Endothelial cell of umbilical vein (primary cell): ENCODE measurements around the gene PAX9. TPM values are rescaled to one million over a fixed set of nuclear protein-coding genes. Genes with fewer than 3 reads are reported as not detected.

ENCODE experiments used
- BruUV-seq: library from RNA; stranded (reverse); fragments of 400-500 nt; replicated peaks from 2 replicates; lab custom pipeline; 2021; lab: Mats Ljungman, UMichigan
- CTCF ChIA-PET: fragments of 300-600, 350-600 bp; sonication (Branson Sonifier 250); formaldehyde crosslinking; loops from one replicate; lab custom pipeline; 2021; ENCODE audit warnings: antibody characterized with exemption, inconsistent platforms; lab: Charles Lee
- POLR2A ChIA-PET: fragments of 300-600, 350-600 bp; sonication (Branson Sonifier 250); formaldehyde crosslinking; loops from one replicate; lab custom pipeline; 2021; ENCODE audit warnings: antibody characterized with exemption, inconsistent platforms; lab: Charles Lee
- DNase-seq: peaks from one replicate; pipeline ENCODE4 v3.0.0-alpha.2; 2011; ENCODE audit warnings: low read depth, low spot score
- FAIRE-seq: peaks from 2 replicates; lab custom pipeline; 2011; peaks lifted over from hg19 to GRCh38; lab: Jason Lieb, UNC
- H2AFZ ChIP-seq: 2 replicates; pipeline ENCODE4 v1.6.0; 2012; ENCODE audit warnings: low read depth, low read length, control low read depth, inconsistent platforms
- H3K27ac ChIP-seq: 2 replicates; pipeline ENCODE4 v1.5.1; 2011; ENCODE audit warnings: low read depth, mild to moderate bottlenecking, control low read depth, low read length, moderate library complexity; ENCODE audit not compliant: insufficient read depth
- H3K27me3 ChIP-seq, 2 experiments: 2 replicates each; pipeline versions ENCODE4 v1.6.0 to v1.6.1; 2011; ENCODE audit warnings: low read length in 2 of 2, mixed read lengths in 1 of 2; ENCODE audit not compliant: control insufficient read depth in 2 of 2, insufficient read depth in 2 of 2
- H3K36me3 ChIP-seq, 2 experiments: 2 replicates in 1 of 2; 3 replicates in 1 of 2; pipeline ENCODE4 v1.5.1; 2011; ENCODE audit warnings: low read length in 2 of 2, mild to moderate bottlenecking in 1 of 2, moderate library complexity in 1 of 2; ENCODE audit not compliant: control insufficient read depth in 2 of 2, insufficient read depth in 2 of 2; ENCODE audit errors: extremely low read depth in 1 of 2
- H3K4me1 ChIP-seq: 3 replicates; pipeline ENCODE4 v1.5.1; 2011; ENCODE audit warnings: mild to moderate bottlenecking, low read length; ENCODE audit not compliant: control insufficient read depth, insufficient read depth; ENCODE audit errors: extremely low read depth
- H3K4me2 ChIP-seq: 2 replicates; pipeline ENCODE4 v1.6.1; 2011; ENCODE audit warnings: low read length, control low read depth, mixed read lengths; ENCODE audit not compliant: insufficient read depth
- H3K4me3 ChIP-seq, 3 experiments: fragments of 200-600 bp in 1 of 3; sonication (generic), shearing (Covaris generic) in 1 of 3; replicated peaks in 1 of 3; 2 replicates each; pipeline ENCODE4 v1.5.1; 2011 to 2016; ENCODE audit warnings: control low read depth in 3 of 3, low read length in 3 of 3, mild to moderate bottlenecking in 2 of 3, inconsistent platforms in 1 of 3, low read depth in 1 of 3, moderate library complexity in 1 of 3; ENCODE audit not compliant: insufficient read depth in 1 of 3
- H3K79me2 ChIP-seq: 2 replicates; pipeline ENCODE4 v1.6.0; 2012; ENCODE audit warnings: low read length, inconsistent platforms; ENCODE audit not compliant: control insufficient read depth, insufficient read depth
- H3K9ac ChIP-seq: replicated peaks from 2 replicates; pipeline ENCODE3; 2011; ENCODE audit warnings: low read length, control low read depth; ENCODE audit not compliant: insufficient read depth; ENCODE audit errors: extremely low read depth
- H3K9me1 ChIP-seq: replicated peaks from 3 replicates; pipeline ENCODE4 v1.6.0; 2011; ENCODE audit warnings: mild to moderate bottlenecking, low read length; ENCODE audit not compliant: control insufficient read depth, insufficient read depth; ENCODE audit errors: extremely low read depth
- H3K9me3 ChIP-seq: replicated peaks from 2 replicates; pipeline ENCODE4 v1.5.1; 2012; ENCODE audit warnings: low read length, inconsistent platforms; ENCODE audit not compliant: control insufficient read depth, insufficient read depth
- H4K20me1 ChIP-seq: replicated peaks from 2 replicates; pipeline ENCODE3; 2011; ENCODE audit warnings: mild to moderate bottlenecking, low read length; ENCODE audit not compliant: control insufficient read depth, insufficient read depth; ENCODE audit errors: extremely low read depth
- EZH2 ChIP-seq: IDR thresholded peaks from 2 replicates; pipeline ENCODE4 v1.6.1; 2012; ENCODE audit warnings: borderline replicate concordance, low read depth, mild to moderate bottlenecking, moderate library complexity, low read length, inconsistent platforms; ENCODE audit not compliant: severe bottlenecking
- FOS ChIP-seq: IDR thresholded peaks from 2 replicates; pipeline ENCODE4 v1.6.1; 2011; ENCODE audit warnings: mild to moderate bottlenecking, low read length, moderate library complexity, borderline replicate concordance; ENCODE audit not compliant: insufficient read depth
- GATA2 ChIP-seq: IDR thresholded peaks from 2 replicates; pipeline ENCODE4 v1.7.0; 2011; ENCODE audit warnings: low read depth, mild to moderate bottlenecking, moderate library complexity, mixed read lengths, low read length; ENCODE audit not compliant: insufficient read length, insufficient read depth
- JUN ChIP-seq: IDR thresholded peaks from 2 replicates; pipeline ENCODE4 v1.6.1; 2011; ENCODE audit warnings: borderline replicate concordance, low read depth; ENCODE audit not compliant: insufficient read length, insufficient read depth
- MAX ChIP-seq: IDR thresholded peaks from 2 replicates; pipeline ENCODE4 v1.6.1; 2011; ENCODE audit not compliant: insufficient read depth, insufficient read length
- MYC ChIP-seq: IDR thresholded peaks from one replicate; pipeline ENCODE4 v1.6.1; 2011; ENCODE audit warnings: mild to moderate bottlenecking, low read depth, low read length
- POLR2A ChIP-seq: IDR thresholded peaks from 2 replicates; pipeline ENCODE4 v1.6.1; 2012; ENCODE audit warnings: low read depth, mild to moderate bottlenecking, control low read depth, low read length
- POLR2AphosphoS5 ChIP-seq: IDR thresholded peaks from 2 replicates; pipeline ENCODE4 v1.6.1; 2012; ENCODE audit warnings: low read depth, mild to moderate bottlenecking, control low read depth, low read length, moderate library complexity; ENCODE audit not compliant: insufficient read depth
- dilution Hi-C: fragments of 300-500 bp; cut with MboI; formaldehyde crosslinking; loops from one replicate; pipeline ENCODE4 v1.15.0; 2019; ENCODE audit warnings: low sequenced_read_pairs; ENCODE audit not compliant: extremely low pct_ligation_motif_present
- intact Hi-C: fragments of 100-400 bp; cut with micrococcal nuclease; formaldehyde crosslinking; loops from one replicate; pipeline ENCODE4 v1.10.0; 2022
- polyA plus RNA-seq, 4 experiments: library from polyadenylated mRNA; depleted of rRNA in 3 of 4; stranded (reverse) in 3 of 4; unstranded in 1 of 4; fragments of >200 nt; gene quantifications; 2 replicates each; pipeline versions ENCODE4 v1.2.1 to v1.2.3, GENCODE V29; 2011 to 2012; ENCODE audit warnings: missing spikeins in 1 of 4
- total RNA-seq: library from RNA; stranded (reverse); gene quantifications from 2 replicates; pipeline ENCODE4 v1.2.3, GENCODE V29; 2021
- TF ChIP-seq, protein P1 (sequence below), 2 donors: IDR thresholded peaks; 1 replicate in 1 of 2; 2 replicates in 1 of 2; pipeline ENCODE4 v1.5.1; 2011; ENCODE audit warnings: low read length in 2 of 2, mild to moderate bottlenecking in 2 of 2, moderate library complexity in 2 of 2, control low read depth in 1 of 2, inconsistent platforms in 1 of 2, low read depth in 1 of 2; ENCODE audit not compliant: insufficient read depth in 1 of 2; ENCODE audit errors: extremely low read depth in 1 of 2

Gene PAX9
- total and polyA plus RNA-seq, 2 donors (not counting 3 experiments of a cell fraction or from before 2014, with no cell fraction given), result 0.37 to 0.44 TPM

DNA sequence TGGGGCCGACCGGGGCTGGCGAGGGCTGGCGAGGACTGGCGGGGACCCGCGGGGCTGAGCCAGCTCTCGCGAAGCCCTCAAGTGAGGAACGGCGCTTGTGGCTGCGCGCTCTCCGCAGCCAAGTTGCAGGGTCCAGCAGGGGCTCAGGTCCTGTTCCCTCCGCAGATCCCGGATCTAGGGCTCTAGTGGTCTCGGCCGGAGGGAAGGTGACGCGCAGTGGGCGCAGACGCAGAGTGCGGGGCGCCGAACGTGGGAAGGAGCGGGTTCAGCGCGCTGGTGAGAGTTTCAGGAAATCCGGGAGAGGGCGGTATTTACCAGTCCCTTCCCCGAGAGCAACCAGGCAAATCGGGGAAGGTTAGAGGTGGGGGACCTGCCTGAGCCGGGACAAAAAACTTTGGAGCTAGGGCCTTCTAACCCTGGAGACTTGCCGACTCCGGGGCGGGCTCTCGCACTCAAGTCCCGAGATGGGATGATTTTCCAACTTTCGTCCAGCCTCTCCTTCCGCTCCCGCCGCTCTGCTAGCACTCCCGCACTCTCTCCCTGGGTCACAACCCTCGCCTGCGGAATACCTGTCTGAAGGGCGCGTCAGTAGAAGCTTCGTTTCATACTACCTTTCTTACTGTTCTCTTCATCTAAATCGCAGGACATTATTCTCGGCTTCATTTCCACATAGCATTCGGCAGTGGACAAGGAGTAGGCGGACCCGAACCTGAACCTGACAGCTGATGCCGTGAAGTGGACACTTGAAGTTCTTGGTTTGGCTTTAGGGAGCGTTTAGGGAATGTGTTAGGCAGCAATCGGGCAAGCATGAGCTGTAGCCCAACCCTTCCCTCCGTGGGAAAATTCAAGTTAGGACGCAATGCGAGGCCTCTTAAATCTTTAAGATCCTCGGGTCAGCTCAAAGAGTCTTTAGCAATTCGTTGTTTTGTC, 13.6 kb upstream of the PAX9 start:
- FAIRE-seq (peak; percentile 26), DNase-seq (peak; percentile 40)
- Histone ChIP-seq H2AFZ (peak overlapping the region; percentile 83), H3K4me2 (peak overlapping the region; percentile 31), H4K20me1 (peaks cover 3% of the 10 kb centered on the region), H3K79me2 (no peaks in the 10 kb centered on the region), H3K4me3 (peak overlapping the region in 2 of 3 experiments; percentile 31 to 35), H3K27ac (no peak overlapping the region), H3K9ac (no peak overlapping the region), H3K9me3 (no peaks in the 10 kb centered on the region), H3K27me3 (peaks cover 59 to 91% of the 10 kb centered on the region in 2 experiments), H3K4me1 (peaks cover 10% of the 10 kb centered on the region), H3K36me3 (no peaks in the 10 kb centered on the region), H3K9me1 (no peaks in the 10 kb centered on the region)
- dilution Hi-C loops, result loop anchor here (10.0 kb wide), 1 partner anchor 507 kb away; no protein-coding TSS in a partner anchor
- TF ChIP-seq, protein P1, sequence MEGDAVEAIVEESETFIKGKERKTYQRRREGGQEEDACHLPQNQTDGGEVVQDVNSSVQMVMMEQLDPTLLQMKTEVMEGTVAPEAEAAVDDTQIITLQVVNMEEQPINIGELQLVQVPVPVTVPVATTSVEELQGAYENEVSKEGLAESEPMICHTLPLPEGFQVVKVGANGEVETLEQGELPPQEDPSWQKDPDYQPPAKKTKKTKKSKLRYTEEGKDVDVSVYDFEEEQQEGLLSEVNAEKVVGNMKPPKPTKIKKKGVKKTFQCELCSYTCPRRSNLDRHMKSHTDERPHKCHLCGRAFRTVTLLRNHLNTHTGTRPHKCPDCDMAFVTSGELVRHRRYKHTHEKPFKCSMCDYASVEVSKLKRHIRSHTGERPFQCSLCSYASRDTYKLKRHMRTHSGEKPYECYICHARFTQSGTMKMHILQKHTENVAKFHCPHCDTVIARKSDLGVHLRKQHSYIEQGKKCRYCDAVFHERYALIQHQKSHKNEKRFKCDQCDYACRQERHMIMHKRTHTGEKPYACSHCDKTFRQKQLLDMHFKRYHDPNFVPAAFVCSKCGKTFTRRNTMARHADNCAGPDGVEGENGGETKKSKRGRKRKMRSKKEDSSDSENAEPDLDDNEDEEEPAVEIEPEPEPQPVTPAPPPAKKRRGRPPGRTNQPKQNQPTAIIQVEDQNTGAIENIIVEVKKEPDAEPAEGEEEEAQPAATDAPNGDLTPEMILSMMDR (IDR thresholded peaks at IDR 0.05; ENCODE audit: extremely low read depth in 1 of 2, insufficient read depth in 1 of 2, low read depth in 1 of 2, low read length in 2 of 2), result peak; percentile 42 to 47
- TF ChIP-seq EZH2, result peak; percentile 93
- no peak for TF ChIP-seq FOS
- TF ChIP-seq JUN, result no peak
- TF ChIP-seq MAX, result no peak
- TF ChIP-seq GATA2, result no peak
- no peak for TF ChIP-seq POLR2A
- TF ChIP-seq POLR2AphosphoS5, result no peak
- TF ChIP-seq MYC, result no peak
- CTCF ChIA-PET, result interaction anchor here (1.0 to 6.6 kb wide), 13 partner anchors 9 to 582 kb away, joined by 3 to 49 read pairs (median 4); no protein-coding TSS in a partner anchor
- BruUV-seq, result no TSS peak
- POLR2A ChIA-PET, result no interaction called here
- intact Hi-C loops, result loop anchor here (1.0 to 5.0 kb wide), 6 partner anchors 19 to 584 kb away; no protein-coding TSS in a partner anchor
